ENCODE measurements around the gene PLB1.

PLB1 gene

GRCh38 chr2:28593160-28593755 is 97.4 kb downstream of the PLB1 start:
- no peak for DNase-seq

DNA sequence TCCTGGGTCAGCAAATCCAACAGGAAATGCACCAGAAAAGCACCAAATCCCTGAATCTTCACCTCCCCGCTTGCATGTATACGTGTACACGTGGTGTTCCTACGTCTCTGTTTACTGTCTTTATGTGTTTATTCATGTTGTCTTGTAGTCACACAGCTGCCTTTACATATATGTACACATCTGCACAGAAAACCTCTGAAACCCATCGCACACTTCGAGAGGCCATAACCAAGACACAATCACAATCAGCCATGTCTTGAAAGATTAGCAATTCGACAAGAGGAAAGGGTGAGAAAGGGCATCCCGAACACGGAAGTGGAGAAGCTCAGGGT is 98.1 kb downstream of the PLB1 start:
- no peak for DNase-seq

DNA sequence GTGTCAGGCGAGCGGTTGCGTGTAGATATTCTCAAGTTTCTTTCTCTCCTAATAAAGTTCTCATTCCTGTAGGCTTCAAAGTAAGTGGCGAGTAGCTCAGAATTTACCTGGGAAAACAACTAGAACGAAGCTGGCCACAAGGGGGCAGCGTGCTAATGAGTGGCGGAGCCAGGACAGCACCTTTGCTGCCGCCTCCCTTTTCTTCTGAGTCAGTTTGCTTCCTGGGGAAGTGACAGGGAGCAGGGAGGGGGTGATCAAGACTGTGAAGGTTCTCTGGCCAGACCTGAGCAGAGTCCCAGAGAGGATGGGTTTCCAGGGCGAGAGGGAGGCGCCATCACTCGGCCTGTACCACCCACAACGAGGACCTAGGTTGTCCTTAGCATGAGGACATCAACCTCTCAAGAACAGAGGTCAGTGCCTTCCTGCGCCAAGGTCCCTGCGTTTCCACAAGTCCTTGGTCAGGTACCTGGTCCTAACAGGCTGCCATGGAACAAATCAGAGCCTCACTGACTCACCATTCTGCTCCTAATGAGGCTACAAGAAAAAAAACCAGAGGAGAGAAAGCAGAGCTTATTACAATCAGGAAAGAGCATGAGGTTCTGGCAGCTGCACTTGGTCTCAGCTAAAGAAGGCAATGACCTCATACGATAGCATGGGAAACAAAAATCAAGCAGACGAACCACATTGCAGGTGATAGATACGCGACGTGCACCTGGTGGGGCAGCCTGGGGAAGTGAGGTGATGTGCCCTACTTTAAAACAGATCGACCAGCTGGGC is 98.7 kb downstream of the PLB1 start:
- DNase-seq = peak; percentile 85

- DNase-seq = no peak
These were observed 99.5 kb downstream of the PLB1 start for GRCh38 chr2:28595323-28595722.

GRCh38 chr2:28598484-28598883 is 102.6 kb downstream of the PLB1 start:
- no peak for DNase-seq

- no peak for DNase-seq
These were observed 104.3 kb downstream of the PLB1 start for GRCh38 chr2:28600181-28600580.

DNA sequence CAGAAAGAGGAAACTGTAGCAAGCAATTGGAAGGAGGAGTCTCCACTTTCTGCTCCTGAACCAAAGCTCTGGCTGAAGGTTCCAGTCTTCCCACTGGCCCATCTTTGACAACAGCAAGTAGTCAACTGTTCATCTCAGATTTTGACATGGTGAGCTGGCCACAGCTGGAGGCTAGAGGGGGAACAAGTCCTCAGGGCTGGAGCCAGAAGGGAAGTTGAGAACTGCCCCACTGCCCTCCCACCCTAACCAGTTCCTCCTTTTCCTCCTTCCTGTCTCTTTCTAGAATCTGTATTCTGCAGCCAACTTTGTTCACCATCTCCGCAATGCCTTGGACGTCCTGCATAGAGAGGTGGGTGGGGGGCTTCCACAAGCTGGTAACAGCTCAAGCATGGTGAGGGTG is 105.8 kb downstream of the PLB1 start:
- no peak for DNase-seq

DNA sequence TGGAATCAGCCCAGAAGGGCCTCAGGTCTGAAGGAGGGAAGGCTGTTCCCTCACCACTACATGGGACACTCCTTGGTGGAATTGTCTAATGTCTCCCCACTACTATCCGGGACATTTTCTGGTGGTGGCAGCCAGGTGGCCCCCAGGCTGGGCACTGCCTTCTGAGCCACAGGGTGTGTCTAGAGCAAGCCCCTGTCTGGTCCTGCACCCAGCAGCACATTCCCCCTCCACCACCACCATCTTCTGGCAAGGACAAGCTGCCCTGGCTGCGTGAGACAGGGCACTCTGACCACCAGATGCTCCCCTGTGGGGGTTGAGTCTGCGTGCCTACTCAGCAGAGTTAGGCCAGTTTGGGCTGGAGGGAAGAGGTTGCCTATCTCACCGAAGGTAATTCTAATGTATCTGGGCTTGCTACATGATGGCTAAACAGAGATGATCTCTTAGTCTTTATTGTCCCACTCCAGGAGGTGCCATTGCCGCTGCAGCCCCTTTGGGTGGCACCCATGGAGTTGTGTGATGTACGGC is 106.3 kb downstream of the PLB1 start:
- no peak for DNase-seq

- DNase-seq = no peak
These were observed 107.1 kb downstream of the PLB1 start for GRCh38 chr2:28602751-28603639.

GRCh38 chr2:28603821-28604220 is 108.0 kb downstream of the PLB1 start:
- no peak for DNase-seq

- DNase-seq = no peak
These were observed 108.5 kb downstream of the PLB1 start for GRCh38 chr2:28604284-28604843.

DNA sequence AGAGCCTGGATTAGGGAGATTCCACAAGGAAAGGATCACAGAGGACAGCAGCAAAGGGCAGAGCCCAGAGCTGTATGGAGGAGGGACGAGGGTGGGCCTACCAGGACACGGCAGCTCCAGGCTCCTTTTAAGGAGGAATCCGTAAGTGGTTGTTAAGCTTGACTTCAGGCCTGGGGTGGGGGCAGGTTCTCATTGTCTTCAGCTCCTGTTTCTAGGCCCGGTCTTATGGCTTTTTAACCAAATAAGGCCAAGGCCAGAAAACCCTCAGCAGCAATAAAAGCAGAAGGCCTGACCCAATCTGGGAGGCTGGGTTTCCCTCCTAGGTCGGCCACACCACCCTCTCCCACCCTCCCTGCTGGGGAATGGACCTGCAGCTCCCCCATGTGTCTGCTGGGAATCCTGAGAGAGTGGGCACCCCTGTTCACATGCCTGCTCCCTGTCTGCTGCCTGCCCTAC is 111.2 kb downstream of the PLB1 start:
- no peak for DNase-seq

DNA sequence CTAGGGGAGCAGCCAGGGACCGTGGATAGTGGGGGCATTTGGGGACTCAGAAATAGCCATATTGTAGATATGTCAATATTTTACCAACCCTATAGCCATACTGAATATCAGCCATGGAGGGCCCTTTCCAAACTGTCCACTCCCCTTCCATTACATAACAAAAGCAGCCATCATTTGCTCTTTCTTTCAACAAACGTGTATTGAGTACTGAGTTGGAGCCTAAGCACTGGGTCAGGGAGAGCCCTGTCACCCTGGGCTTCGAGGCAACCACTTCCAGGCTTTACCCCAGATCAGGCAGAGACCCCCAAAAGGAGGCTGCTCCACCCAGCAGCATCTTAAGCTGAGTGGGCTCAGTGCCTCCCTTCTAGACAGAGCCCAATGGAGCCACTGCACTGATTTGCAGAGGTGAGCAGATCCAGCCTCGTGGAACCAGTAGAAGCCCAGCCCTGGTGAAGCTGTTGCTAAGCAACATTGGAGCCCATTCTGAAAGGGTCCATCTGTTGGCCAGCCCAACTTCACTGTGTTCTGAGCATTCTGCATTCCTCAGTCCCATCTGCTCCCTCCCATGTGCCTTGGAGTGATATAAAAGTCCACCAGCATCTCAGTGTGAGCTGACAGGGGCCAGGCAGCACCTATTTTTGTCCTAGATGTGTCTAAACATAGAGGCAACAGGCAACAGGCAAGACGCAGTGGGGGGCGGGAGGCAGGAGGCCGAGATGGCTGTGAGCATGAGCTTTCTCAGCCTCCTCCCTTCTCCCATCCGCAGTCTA is 112.1 kb downstream of the PLB1 start:
- DNase-seq = peak; percentile 32

DNA sequence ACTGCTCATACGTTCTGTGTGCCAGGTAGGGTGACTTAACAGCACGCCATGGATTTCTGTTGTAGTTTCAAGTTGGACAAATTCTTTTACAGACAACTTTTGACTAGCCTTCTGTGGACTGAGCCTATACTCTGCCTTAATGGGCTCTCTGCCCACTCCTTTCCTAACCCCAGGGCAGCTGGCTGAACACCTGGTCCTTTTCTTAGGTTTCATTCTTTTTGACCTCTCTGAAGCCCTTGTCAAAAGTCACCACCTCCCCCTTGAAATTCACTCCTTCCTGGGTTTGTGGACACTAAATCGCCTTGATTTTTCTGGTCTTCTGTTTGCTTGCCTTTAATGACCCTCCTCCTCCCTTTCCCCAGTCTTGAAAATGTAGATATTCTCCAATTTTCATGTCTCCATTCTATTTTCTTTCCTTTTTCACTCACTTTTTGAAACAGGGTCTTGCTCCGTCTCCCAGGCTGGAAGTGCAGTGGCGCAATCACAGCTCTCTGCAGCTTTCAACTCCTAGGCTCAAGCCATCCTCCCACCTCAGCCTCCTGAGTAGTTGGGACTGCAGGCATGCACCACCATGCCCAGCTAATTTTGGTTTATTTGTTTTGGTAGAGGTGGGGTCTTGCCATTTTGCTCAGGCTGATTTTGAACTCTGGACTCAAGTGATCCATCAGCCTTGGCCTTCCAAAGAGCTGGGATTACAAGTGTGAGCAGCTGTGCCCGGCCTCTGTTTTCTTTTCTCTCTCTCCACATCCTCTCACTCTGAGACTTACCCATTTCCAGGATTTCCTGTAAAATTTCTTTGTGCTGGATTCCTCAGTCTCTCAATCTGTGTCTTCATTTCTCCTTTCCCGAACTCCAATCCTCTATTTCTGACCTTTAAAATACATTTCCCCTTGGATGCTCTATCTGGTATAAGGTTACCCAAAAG is 112.9 kb downstream of the PLB1 start:
- DNase-seq = no peak

DNA sequence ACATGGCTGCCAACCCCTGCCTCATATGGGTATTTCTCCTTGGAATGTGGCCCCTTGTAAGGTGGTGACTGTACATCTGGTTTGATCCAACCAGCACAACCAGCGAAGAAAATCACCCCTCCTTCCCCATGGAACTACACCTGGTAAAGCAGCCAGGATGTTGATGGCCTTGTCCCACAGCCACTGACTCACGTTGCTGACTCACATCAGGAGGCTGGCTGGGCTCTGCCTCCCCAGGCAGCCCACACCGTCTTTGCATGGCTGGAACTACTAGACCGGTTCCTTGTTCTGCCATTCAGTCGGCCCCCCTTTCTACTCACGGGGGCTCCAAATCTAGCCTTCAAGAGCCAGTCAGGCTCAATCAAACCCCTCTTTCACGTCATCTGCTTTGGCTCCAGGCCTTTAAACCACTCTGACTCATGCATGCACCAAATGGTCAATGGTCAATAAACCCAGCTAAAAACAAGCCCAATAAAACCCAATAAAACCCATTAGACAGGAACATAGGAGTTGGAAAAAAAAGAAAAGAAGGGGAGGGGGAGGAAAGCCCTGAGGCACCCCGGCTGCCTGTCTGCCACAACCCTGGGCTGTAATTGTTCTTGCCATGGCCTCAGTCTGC is 114.8 kb downstream of the PLB1 start:
- no peak for DNase-seq

DNA sequence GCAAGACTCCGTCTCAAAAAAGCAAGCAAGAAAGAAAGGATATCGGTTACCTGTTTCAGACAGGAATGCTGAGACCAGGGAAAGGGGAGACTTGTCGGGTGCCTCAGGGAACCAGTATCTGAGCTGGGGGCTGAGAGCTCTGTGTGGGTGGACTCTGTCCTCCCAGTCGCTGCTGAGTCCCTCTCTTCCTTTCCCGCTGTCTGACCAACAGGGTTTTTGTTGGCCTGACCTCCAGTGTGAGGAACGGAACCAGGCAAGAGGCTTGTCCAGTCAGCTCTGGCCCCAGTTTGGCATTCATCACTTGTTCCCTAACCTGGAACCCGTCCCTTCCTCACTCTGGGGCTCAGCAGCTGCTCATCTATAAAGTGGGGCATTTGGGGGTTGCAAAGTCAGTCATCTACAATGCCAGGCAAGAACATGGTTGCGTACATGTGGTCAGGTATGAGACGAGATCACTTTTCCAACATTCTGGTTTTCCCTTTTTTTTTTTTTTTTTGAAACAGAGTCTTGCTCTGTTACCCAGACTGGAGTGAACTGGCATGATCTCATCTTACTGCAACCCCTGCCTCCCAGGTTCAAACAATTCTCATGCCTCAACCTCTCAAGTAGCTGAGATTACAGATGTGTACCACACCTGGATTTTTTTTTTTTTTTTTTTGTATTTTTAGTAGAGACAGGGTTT is 116.4 kb downstream of the PLB1 start:
- DNase-seq = no peak

DNA sequence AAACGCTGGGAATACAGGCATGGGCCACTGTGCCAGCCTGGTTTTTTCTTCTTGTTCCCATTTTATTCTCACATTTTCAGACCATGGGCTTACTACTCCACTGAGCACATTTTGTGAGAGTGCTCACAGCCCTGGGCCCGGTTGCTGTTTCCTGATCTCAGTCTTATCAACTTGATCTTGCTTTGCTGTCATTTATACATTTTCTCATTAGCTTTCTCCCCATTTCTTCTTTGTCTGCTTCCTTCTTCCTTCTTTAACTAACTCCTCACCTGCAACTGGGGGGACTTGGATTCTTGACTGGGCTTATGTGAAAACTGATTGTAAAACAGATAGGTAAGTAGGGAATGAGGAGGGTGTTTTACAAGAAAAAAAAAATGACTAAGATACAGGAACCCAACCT is 117.3 kb downstream of the PLB1 start:
- no peak for DNase-seq

- DNase-seq = no peak
These were observed 118.0 kb downstream of the PLB1 start for GRCh38 chr2:28613633-28614501.

DNA sequence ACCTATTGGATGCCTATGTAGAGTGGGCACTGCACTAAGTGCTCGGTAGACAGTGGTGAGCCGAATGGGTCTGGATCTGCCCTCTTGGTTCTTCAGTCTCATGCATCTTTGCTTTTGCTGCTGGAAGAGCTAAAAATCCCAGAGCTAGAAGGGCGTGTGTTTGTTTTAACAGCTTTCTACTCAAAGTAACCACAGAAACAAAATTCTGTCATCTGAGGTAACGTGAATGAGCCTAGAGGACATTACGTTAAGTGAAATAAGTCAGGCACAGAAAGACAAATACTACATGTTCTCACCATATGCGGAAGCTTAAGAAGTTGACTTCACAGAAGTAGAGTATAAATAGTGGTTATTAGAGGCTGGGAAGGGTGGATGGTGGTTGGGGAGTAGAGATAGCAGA is 119.8 kb downstream of the PLB1 start:
- no peak for DNase-seq

All from retina (tissue), 1 donor.